Omental fat pad (tissue), 4 donors: Measurements from ENCODE around the gene OXSR1. TPM values are rescaled to one million over a fixed set of nuclear protein-coding genes. Genes with fewer than 3 reads are reported as not detected.

Experiments
- ATAC-seq: fragments of 150-250 bp; one replicate; pipeline ENCODE4 v1.9.1; 2016; ENCODE audit warnings: mild to moderate bottlenecking, moderate library complexity; ENCODE audit not compliant: low FRiP score
- DNase-seq: peaks from one replicate; pipeline ENCODE4 v3.0.0-alpha.2; 2019; ENCODE audit warnings: low spot score
- CTCF ChIP-seq, 3 donors: fragments of 450-650 bp; IDR thresholded peaks; one replicate each; pipeline ENCODE4 v1.5.1; 2016 to 2017; ENCODE audit warnings: antibody characterized with exemption in 3 of 3, mild to moderate bottlenecking in 3 of 3, moderate library complexity in 2 of 3
- total RNA-seq, 4 donors: library from RNA; depleted of rRNA; stranded (reverse); fragments of >200 nt; gene quantifications; one replicate each; pipeline ENCODE4 v1.1.0, GENCODE V29; 2016

The OXSR1 gene
- total RNA-seq: 10 to 100 TPM; 29.8 to 51.7 (median 45.5) TPM

- peak; percentile 99 for ATAC-seq
- TF ChIP-seq CTCF (IDR thresholded peaks at IDR 0.05): no peak
Observed at GRCh38 chr3:38164952-38165721, at the start of gene OXSR1. Gene OXSR1 (plus strand): TSS chr3:38165537. CDS start chr3:38165877, 340 bp downstream.

GRCh38 chr3:38115645-38116427 is 49.5 kb upstream of the OXSR1 start:
- DNase-seq (peak; percentile 4), ATAC-seq (no peak)
- TF ChIP-seq CTCF (IDR thresholded peaks at IDR 0.05): no peak

More at GRCh38 chr3:38164952-38165721, at the start of gene OXSR1:
- DNase-seq: peak; percentile 99

- DNase-seq: peak; percentile 11
- TF ChIP-seq CTCF (IDR thresholded peaks at IDR 0.05): no peak
- no peak for ATAC-seq
Observed at GRCh38 chr3:38116471-38117162, 48.7 kb upstream of the OXSR1 start.

GRCh38 chr3:38117163-38117716 is 48.1 kb upstream of the OXSR1 start:
- DNase-seq (no peak), ATAC-seq (peak; percentile 23)
- no peak for TF ChIP-seq CTCF (IDR thresholded peaks at IDR 0.05)

- ATAC-seq (peak; percentile 66), DNase-seq (peak; percentile 52)
- peak in 1 of 3 donors; percentile 49 for TF ChIP-seq CTCF (IDR thresholded peaks at IDR 0.05)
Observed at GRCh38 chr3:38117748-38118420, 47.5 kb upstream of the OXSR1 start.
